Right lobe of liver (tissue), 6 donors: ENCODE results near the gene GRIK1. TPM values are rescaled to one million over a fixed set of nuclear protein-coding genes. Genes with fewer than 3 reads are reported as not detected.

Experiments used
- ATAC-seq, 4 donors: fragments of 200-7000 bp; cut with Tn5 transposase; one replicate each; pipeline ENCODE4 v1.9.1; 2020; ENCODE audit warnings: mild to moderate bottlenecking in 4 of 4, moderate library complexity in 4 of 4
- DNase-seq, 3 donors: peaks; one replicate each; pipeline ENCODE4 v3.0.0-alpha.2; 2020
- H3K27ac ChIP-seq, 3 donors: fragments of 200-600 bp; one replicate each; pipeline ENCODE4 v1.8.0; 2022
- H3K27me3 ChIP-seq, 2 donors: fragments of 200-600 bp; one replicate each; pipeline ENCODE4 v1.8.0; 2022
- H3K36me3 ChIP-seq, 4 donors: fragments of 200-600 bp; sonication (generic) in 1 of 4; one replicate each; pipeline versions ENCODE4 v1.5.1 to v1.8.0; 2017 to 2022; ENCODE audit warnings: control low read depth in 1 of 4
- H3K4me1 ChIP-seq, 4 donors: fragments of 200-600 bp; sonication (generic) in 1 of 4; one replicate each; pipeline versions ENCODE4 v1.5.1 to v1.8.0; 2017 to 2022; ENCODE audit warnings: control low read depth in 1 of 4
- H3K4me3 ChIP-seq, 3 donors: fragments of 200-600 bp; one replicate each; pipeline ENCODE4 v1.8.0; 2022
- H3K9me3 ChIP-seq, 4 donors: fragments of 200-600 bp; sonication (generic) in 1 of 4; one replicate each; pipeline versions ENCODE4 v1.5.1 to v1.8.0; 2017 to 2022; ENCODE audit warnings: control low read depth in 1 of 4
- CTCF ChIP-seq, 4 donors: fragments of 200-600 bp in 3 of 4; fragments of 450-650 bp in 1 of 4; IDR thresholded peaks; one replicate each; pipeline versions ENCODE4 v1.5.1 to v1.8.0; 2016 to 2022; ENCODE audit warnings: antibody characterized with exemption in 4 of 4, mild to moderate bottlenecking in 2 of 4
- POLR2A ChIP-seq: fragments of 450-650 bp; IDR thresholded peaks from one replicate; pipeline ENCODE4 v1.6.1; 2017; ENCODE audit warnings: antibody characterized with exemption, mild to moderate bottlenecking
- WGBS: methylation state at CpG from one replicate; pipeline ENCODE4 v1.1.6; 2018; ENCODE audit warnings: low coverage, low lambda C conversion rate; ENCODE audit not compliant: insufficient coverage; ENCODE audit errors: missing lambda C conversion rate; 5-methylcytosine and 5-hydroxymethylcytosine counted together
- intact Hi-C, 2 donors: fragments of 100-400 bp; cut with DNase I; formaldehyde crosslinking; loops; one replicate each; pipeline versions ENCODE4 v1.11.2 to v1.14.1; 2022
- total RNA-seq, 6 experiments: library from RNA; depleted of rRNA in 2 of 6; stranded (reverse); fragments of >200 nt in 2 of 6; fragmentation: NEBNext Ultra II Directional in 3 of 6; extraction: Animal tissue kit (Norgen Biotek cat#: 25700) in 3 of 6; gene quantifications; one replicate each; pipeline versions ENCODE4 v1.1.0 to v1.2.4, GENCODE V29; 2016 to 2023
- donor health status: DM: no; HTN: yes; CAD: no.
- donor health status: DM: no; HTN: no; CAD: no.
- donor health status: DM: no; HTN: no; CAD: no.
- donor health status: DM: no; HTN: yes; CAD: no.
- donor health status: DM: no; HTN: yes; CAD: no.

The GRIK1 gene
- total RNA-seq, 6 experiments from 2014 or later = not detected

DNA sequence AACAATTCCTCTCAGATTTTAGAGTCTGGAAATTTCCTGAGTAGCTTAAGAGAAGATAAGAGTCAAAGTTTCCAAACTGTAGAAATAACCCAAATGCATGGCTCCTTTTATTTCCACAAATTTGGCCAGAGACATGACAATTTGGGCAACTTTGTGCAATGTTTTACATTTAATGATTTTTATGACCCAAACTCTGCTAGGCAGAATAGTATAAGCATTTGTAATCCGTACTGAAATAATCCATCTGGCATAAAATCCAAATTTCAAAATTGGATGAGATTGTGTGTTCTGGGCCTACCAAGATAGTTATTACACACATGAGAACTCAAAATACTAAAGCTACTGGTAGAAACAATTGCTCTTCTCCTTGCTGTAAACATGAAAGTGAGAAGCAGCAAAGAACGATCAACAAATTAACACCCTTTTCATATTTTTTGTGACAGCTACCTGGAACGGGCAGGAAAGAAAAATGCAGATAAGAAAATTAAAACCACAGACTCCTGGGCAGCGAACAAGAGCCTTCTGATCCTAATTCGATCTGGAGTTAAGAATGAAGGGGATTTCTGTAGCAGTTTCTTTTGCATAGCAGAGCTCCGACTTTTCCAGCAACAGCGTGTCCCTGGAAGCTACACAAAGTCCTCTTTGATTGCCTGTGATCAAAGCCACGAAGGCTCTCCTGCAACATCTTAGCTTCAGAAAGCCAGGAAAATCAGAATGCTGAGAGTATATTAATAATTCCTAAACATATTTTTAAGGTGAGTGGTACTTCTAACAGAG lies 191.2 kb downstream of the GRIK1 start:
- ATAC-seq (no peak), DNase-seq (no peak)
- Histone ChIP-seq H3K27me3 (no peaks in the 10 kb centered on the region), H3K27ac (no peak overlapping the region), H3K4me3 (no peak overlapping the region), H3K4me1 (no peaks in the 10 kb centered on the region), H3K36me3 (no peaks in the 10 kb centered on the region), H3K9me3 (no peaks in the 10 kb centered on the region)
- TF ChIP-seq CTCF (IDR thresholded peaks at IDR 0.05) (no peak), POLR2A (no peak)
- WGBS = 72% methylated on average over 8 of the region's 8 CpGs
- intact Hi-C loops = no loop called here

GRCh38 chr21:29741761-29742160 lies 198.0 kb downstream of the GRIK1 start:
- H3K27ac ChIP-seq = no peak overlapping the region
- no peaks in the 10 kb centered on the region for H3K27me3 ChIP-seq
- WGBS = 74% methylated on average over 2 of the region's 2 CpGs
- H3K4me3 ChIP-seq = no peak overlapping the region
- TF ChIP-seq CTCF (IDR thresholded peaks at IDR 0.05) = no peak
- TF ChIP-seq POLR2A = no peak
- DNase-seq = no peak
- no peaks in the 10 kb centered on the region for H3K4me1 ChIP-seq
- H3K9me3 ChIP-seq = no peaks in the 10 kb centered on the region
- no peak for ATAC-seq
- intact Hi-C loops = no loop called here
- H3K36me3 ChIP-seq = no peaks in the 10 kb centered on the region

- Histone ChIP-seq H3K4me3 (no peak overlapping the region), H3K27ac (no peak overlapping the region), H3K9me3 (no peaks in the 10 kb centered on the region), H3K27me3 (no peaks in the 10 kb centered on the region), H3K4me1 (no peaks in the 10 kb centered on the region), H3K36me3 (no peaks in the 10 kb centered on the region)
- 45% methylated on average over 1 of the region's 1 CpG for WGBS
- ATAC-seq = no peak
- TF ChIP-seq POLR2A (no peak), CTCF (IDR thresholded peaks at IDR 0.05) (no peak)
- DNase-seq = no peak
- intact Hi-C loops = no loop called here
Observed at GRCh38 chr21:29739176-29739575, 200.6 kb downstream of the GRIK1 start.

GRCh38 chr21:29738730-29739129 lies 201.1 kb downstream of the GRIK1 start:
- no peaks in the 10 kb centered on the region for H3K9me3 ChIP-seq
- H3K4me3 ChIP-seq = no peak overlapping the region
- TF ChIP-seq CTCF (IDR thresholded peaks at IDR 0.05) (no peak), POLR2A (no peak)
- H3K36me3 ChIP-seq = no peaks in the 10 kb centered on the region
- no peak for DNase-seq
- H3K4me1 ChIP-seq = no peaks in the 10 kb centered on the region
- no peak overlapping the region for H3K27ac ChIP-seq
- WGBS = 83% methylated on average over 1 of the region's 1 CpG
- intact Hi-C loops = no loop called here
- no peak for ATAC-seq
- H3K27me3 ChIP-seq = no peaks in the 10 kb centered on the region
